H1 (cell line): ENCODE data around the gene PRKG2. TPM values are rescaled to one million over a fixed set of nuclear protein-coding genes. Genes with fewer than 3 reads are reported as not detected.

Experiments
- CTCF ChIA-PET: fragments of 300-600 bp; sonication (Branson Sonifier 250); formaldehyde crosslinking; loops from one replicate; lab custom pipeline; 2021; ENCODE audit not compliant: partially characterized antibody; lab: Charles Lee
- POLR2A ChIA-PET: fragments of 300-600 bp; sonication (Branson Sonifier 250); formaldehyde crosslinking; loops from one replicate; lab custom pipeline; 2021; ENCODE audit warnings: inconsistent platforms; ENCODE audit not compliant: partially characterized antibody; lab: Charles Lee
- DNase-seq, 2 experiments: peaks; one replicate each; pipeline versions ENCODE4 v3.0.0 to v3.0.0-alpha.2; 2010 to 2022; ENCODE audit warnings: low spot score in 2 of 2, low read depth in 1 of 2, mixed read lengths in 1 of 2
- FAIRE-seq: peaks from 2 replicates; lab custom pipeline; 2011; peaks lifted over from hg19 to GRCh38; lab: Jason Lieb, UNC
- H2AFZ ChIP-seq: 2 replicates; pipeline ENCODE4 v1.8.1; 2012; ENCODE audit warnings: low read length, inconsistent platforms
- H2AK5ac ChIP-seq: 2 replicates; pipeline ENCODE4 v1.6.1; 2013; ENCODE audit warnings: low read depth, low read length
- H2BK120ac ChIP-seq: replicated peaks from 2 replicates; pipeline ENCODE3; 2013; ENCODE audit warnings: low read depth, low read length, inconsistent platforms
- H2BK12ac ChIP-seq: 2 replicates; pipeline ENCODE4 v1.6.1; 2013; ENCODE audit warnings: low read depth, low read length
- H2BK15ac ChIP-seq: 2 replicates; pipeline ENCODE4 v1.6.1; 2013; ENCODE audit warnings: low read length
- H2BK20ac ChIP-seq: 2 replicates; pipeline ENCODE4 v1.6.1; 2013; ENCODE audit warnings: low read length
- H2BK5ac ChIP-seq: 2 replicates; pipeline ENCODE4 v1.6.1; 2013; ENCODE audit warnings: low read depth, low read length
- H3K14ac ChIP-seq: 2 replicates; pipeline ENCODE4 v1.6.1; 2013; ENCODE audit warnings: inconsistent platforms; ENCODE audit not compliant: insufficient read length
- H3K18ac ChIP-seq: 2 replicates; pipeline ENCODE4 v1.6.1; 2013; ENCODE audit warnings: low read length; ENCODE audit errors: extremely low read depth
- H3K23ac ChIP-seq: 2 replicates; pipeline ENCODE4 v1.6.1; 2013; ENCODE audit warnings: inconsistent platforms; ENCODE audit not compliant: insufficient read length
- H3K23me2 ChIP-seq: 2 replicates; pipeline ENCODE4 v1.6.1; 2013; ENCODE audit warnings: low read depth, low read length
- H3K27ac ChIP-seq: 2 replicates; pipeline ENCODE4 v1.6.1; 2011; ENCODE audit warnings: low read depth, low read length, inconsistent platforms
- H3K27me3 ChIP-seq, 4 experiments: replicated peaks in 1 of 4; 1 replicate in 1 of 4; 2 replicates in 3 of 4; pipeline versions ENCODE4 v1.6.1 to v1.8.1; 2011 to 2013; ENCODE audit warnings: low read length in 3 of 4, mild to moderate bottlenecking in 3 of 4, inconsistent platforms in 2 of 4, mixed read lengths in 2 of 4, moderate library complexity in 1 of 4; ENCODE audit not compliant: control insufficient read depth in 3 of 4, insufficient read depth in 3 of 4; ENCODE audit errors: extremely low read depth in 1 of 4
- H3K36me3 ChIP-seq, 4 experiments: 2 replicates each; pipeline versions ENCODE4 v1.6.1 to v1.8.1; 2011 to 2013; ENCODE audit warnings: mild to moderate bottlenecking in 4 of 4, low read length in 3 of 4, moderate library complexity in 2 of 4, control low read depth in 1 of 4, inconsistent platforms in 1 of 4; ENCODE audit not compliant: insufficient read depth in 4 of 4, control insufficient read depth in 2 of 4
- H3K4ac ChIP-seq: replicated peaks from 2 replicates; pipeline ENCODE3; 2013; ENCODE audit warnings: low read length, low read depth, mixed read lengths, inconsistent platforms; ENCODE audit not compliant: insufficient read length
- H3K4me1 ChIP-seq, 4 experiments: replicated peaks in 1 of 4; 1 replicate in 1 of 4; 2 replicates in 3 of 4; pipeline versions ENCODE4 v1.6.1 to v1.8.1; 2011 to 2013; ENCODE audit warnings: low read length in 3 of 4, inconsistent platforms in 2 of 4, mixed read lengths in 1 of 4; ENCODE audit not compliant: insufficient read depth in 4 of 4, control insufficient read depth in 3 of 4
- H3K4me2 ChIP-seq, 2 experiments: 2 replicates each; pipeline versions ENCODE4 v1.6.1 to v1.8.1; 2011 to 2013; ENCODE audit warnings: low read depth in 2 of 2, low read length in 2 of 2, control low read depth in 1 of 2, inconsistent platforms in 1 of 2, mild to moderate bottlenecking in 1 of 2; ENCODE audit not compliant: insufficient read depth in 1 of 2
- H3K4me3 ChIP-seq, 4 experiments: fragments of 200-600, 300-600 bp in 1 of 4; sonication (generic), shearing (Covaris generic), sonication (Bioruptor Twin) in 1 of 4; 2 replicates each; pipeline versions ENCODE4 v1.5.1 to v1.8.1; 2011 to 2016; ENCODE audit warnings: low read length in 4 of 4, low read depth in 3 of 4, control low read depth in 2 of 4, inconsistent platforms in 2 of 4, mild to moderate bottlenecking in 2 of 4, mixed read lengths in 1 of 4, moderate library complexity in 1 of 4; ENCODE audit not compliant: insufficient read depth in 2 of 4; ENCODE audit errors: extremely low read depth in 1 of 4
- H3K56ac ChIP-seq: replicated peaks from 2 replicates; pipeline ENCODE3; 2013; ENCODE audit warnings: low read depth, mild to moderate bottlenecking, mixed read lengths, low read length, inconsistent platforms; ENCODE audit not compliant: insufficient read length
- H3K79me1 ChIP-seq: 2 replicates; pipeline ENCODE4 v1.6.1; 2013; ENCODE audit warnings: low read depth, low read length, control low read depth
- H3K79me2 ChIP-seq, 2 experiments: 2 replicates each; pipeline versions ENCODE4 v1.6.1 to v1.8.1; 2012 to 2013; ENCODE audit warnings: low read length in 2 of 2, mild to moderate bottlenecking in 2 of 2, inconsistent platforms in 1 of 2; ENCODE audit not compliant: insufficient read depth in 2 of 2, control insufficient read depth in 1 of 2
- H3K9ac ChIP-seq, 4 experiments: replicated peaks in 1 of 4; 1 replicate in 1 of 4; 2 replicates in 3 of 4; pipeline versions ENCODE4 v1.6.1 to v1.8.1; 2011 to 2013; ENCODE audit warnings: low read depth in 3 of 4, low read length in 3 of 4, control low read depth in 2 of 4, mild to moderate bottlenecking in 2 of 4, moderate library complexity in 2 of 4, inconsistent platforms in 1 of 4; ENCODE audit errors: extremely low read depth in 1 of 4
- H3K9me3 ChIP-seq, 2 experiments: 2 replicates each; pipeline versions ENCODE4 v1.6.1 to v1.8.1; 2012 to 2013; ENCODE audit warnings: mild to moderate bottlenecking in 2 of 2, moderate library complexity in 2 of 2, control low read depth in 1 of 2, inconsistent platforms in 1 of 2, low read depth in 1 of 2, low read length in 1 of 2, mixed read lengths in 1 of 2; ENCODE audit not compliant: insufficient read depth in 2 of 2
- H4K20me1 ChIP-seq, 2 experiments: replicated peaks in 1 of 2; 2 replicates each; pipeline versions ENCODE3 to v1.8.1; 2011 to 2013; ENCODE audit warnings: inconsistent platforms in 2 of 2, low read length in 2 of 2, mild to moderate bottlenecking in 1 of 2; ENCODE audit not compliant: insufficient read depth in 2 of 2, control insufficient read depth in 1 of 2
- H4K5ac ChIP-seq: 2 replicates; pipeline ENCODE4 v1.6.1; 2013; ENCODE audit warnings: low read length, low read depth, mixed read lengths, inconsistent platforms; ENCODE audit not compliant: insufficient read length
- H4K8ac ChIP-seq: 2 replicates; pipeline ENCODE4 v1.8.0; 2013; ENCODE audit warnings: mild to moderate bottlenecking, moderate library complexity, low read length, inconsistent platforms; ENCODE audit not compliant: insufficient read depth; ENCODE audit errors: extremely low read depth
- H4K91ac ChIP-seq: replicated peaks from 2 replicates; pipeline ENCODE3; 2013; ENCODE audit warnings: low read length, mixed read lengths, inconsistent platforms; ENCODE audit not compliant: insufficient read length
- ASH2L ChIP-seq: fragments of 200-600, 300-600 bp; sonication (generic); IDR thresholded peaks from one replicate; pipeline ENCODE4 v1.7.1; 2017; ENCODE audit warnings: low read length
- ATF3 ChIP-seq: IDR thresholded peaks from 2 replicates; pipeline ENCODE4 v1.6.1; 2011; ENCODE audit warnings: low read depth, mild to moderate bottlenecking, low read length; ENCODE audit not compliant: insufficient read depth
- CBX5 ChIP-seq: fragments of 300-800, 300-1000 bp; sonication (generic); IDR thresholded peaks from 2 replicates; pipeline ENCODE4 v1.7.1; 2016; ENCODE audit warnings: antibody characterized with exemption, low read length, low read depth
- GABPA ChIP-seq: IDR thresholded peaks from 2 replicates; pipeline ENCODE4 v1.6.1; 2011; ENCODE audit warnings: mild to moderate bottlenecking, low read length, moderate library complexity, borderline replicate concordance; ENCODE audit not compliant: insufficient read depth
- RAD21 ChIP-seq, 2 experiments: IDR thresholded peaks in 1 of 2; conservative IDR thresholded peaks in 1 of 2; 2 replicates each; pipeline ENCODE4 v1.6.1; 2011; ENCODE audit warnings: low read depth in 2 of 2, low read length in 2 of 2, improper control_type of control experiment in 1 of 2, inconsistent platforms in 1 of 2, mild to moderate bottlenecking in 1 of 2, moderate library complexity in 1 of 2
- SUZ12 ChIP-seq: fragments of 200-600 bp; sonication (generic); IDR thresholded peaks from 2 replicates; pipeline ENCODE4 v1.6.1; 2012; ENCODE audit warnings: mild to moderate bottlenecking, inconsistent platforms, low read length, moderate library complexity, mixed read lengths
- TAF1 ChIP-seq: IDR thresholded peaks from 2 replicates; pipeline ENCODE4 v1.6.1; 2011; ENCODE audit warnings: mild to moderate bottlenecking, low read depth, low read length
- WGBS, 2 experiments: shearing (Covaris generic) in 1 of 2; methylation state at CpG; one replicate each; pipeline versions ENCODE4 v1.1.6 to v1.1.7; 2013 to 2015; ENCODE audit warnings: low lambda C conversion rate in 2 of 2, mixed read lengths in 2 of 2, inconsistent platforms in 1 of 2, low coverage in 1 of 2, missing lambda C conversion rate in 1 of 2; ENCODE audit not compliant: insufficient replicate concordance in 2 of 2, insufficient coverage in 1 of 2, insufficient read length in 1 of 2; ENCODE audit errors: extremely low coverage in 1 of 2, missing lambda C conversion rate in 1 of 2; 5-methylcytosine and 5-hydroxymethylcytosine counted together
- polyA plus RNA-seq, 7 experiments: library from polyadenylated mRNA; depleted of rRNA in 3 of 7; stranded (reverse) in 5 of 7; unstranded in 2 of 7; fragments of >200 nt in 5 of 7; fragments of 200-250 nt in 2 of 7; gene quantifications; 1 replicate in 5 of 7; 2 replicates in 1 of 7; 4 replicates in 1 of 7; pipeline versions ENCODE4 v1.2.1 to v1.2.3, GENCODE V29; 2011 to 2013; ENCODE audit warnings: missing spikeins in 2 of 7, mixed read lengths in 2 of 7
- total RNA-seq: library from RNA; stranded (reverse); fragmentation: NEBNext Ultra II Directional; extraction: Animal tissue kit (Norgen Biotek cat#: 25700); gene quantifications from 2 replicates; pipeline ENCODE4 v1.2.1, GENCODE V29; 2021

PRKG2 gene
- total and polyA plus RNA-seq, 2 of the 8 experiments (the other 6 are each of a cell fraction or from before 2014, with no cell fraction given): 0.45 to 1.2 TPM

- DNase-seq (no peak), FAIRE-seq (no peak)
- no peak overlapping the region for H2BK20ac ChIP-seq
- H3K27ac ChIP-seq: no peak overlapping the region
- no peak overlapping the region for H3K23ac ChIP-seq
- H3K9me3 ChIP-seq: peaks cover 0 to 3% of the 10 kb centered on the region in 2 experiments; a peak in 2 of 4 replicates
- H4K8ac ChIP-seq: no peak overlapping the region
- no peaks in the 10 kb centered on the region for H3K79me1 ChIP-seq
- no peak overlapping the region for H2BK5ac ChIP-seq
- no peak for TF ChIP-seq SUZ12
- no peak for TF ChIP-seq GABPA
- no peak for TF ChIP-seq ASH2L
- no peak for TF ChIP-seq CBX5
- no peak for TF ChIP-seq ATF3
- no peak for TF ChIP-seq RAD21 (IDR thresholded peaks at IDR 0.05 in 1 of 2, conservative IDR thresholded peaks at IDR 0.05 in 1 of 2; ENCODE audit: low read depth in 2 of 2, low read length in 2 of 2)
- no peak for TF ChIP-seq TAF1
- H4K5ac ChIP-seq: no peak overlapping the region
- no peak overlapping the region for H3K4me3 ChIP-seq
- H3K4ac ChIP-seq: no peak overlapping the region
- no peaks in the 10 kb centered on the region for H3K4me1 ChIP-seq
- no peak overlapping the region for H3K9ac ChIP-seq
- no peak overlapping the region for H2BK120ac ChIP-seq
- H2AK5ac ChIP-seq: no peak overlapping the region
- no peak overlapping the region for H2BK12ac ChIP-seq
- H2AFZ ChIP-seq: no peak overlapping the region
- H3K36me3 ChIP-seq: no peaks in the 10 kb centered on the region
- H4K91ac ChIP-seq: no peak overlapping the region
- H3K27me3 ChIP-seq: no peaks in the 10 kb centered on the region
- no peaks in the 10 kb centered on the region for H3K79me2 ChIP-seq
- no peak overlapping the region for H3K14ac ChIP-seq
- H4K20me1 ChIP-seq: no peaks in the 10 kb centered on the region
- ChIA-PET POLR2A (no interaction called here), CTCF (interaction anchor here (0.7 to 1.7 kb wide), 6 partner anchors 14 to 267 kb away, joined by 3 to 8 read pairs (median 4); no protein-coding TSS in a partner anchor)
- H3K18ac ChIP-seq: no peak overlapping the region
- no peaks in the 10 kb centered on the region for H3K23me2 ChIP-seq
- WGBS, 2 experiments: 92% methylated on average over 3 of the region's 3 CpGs; no CpG with 5 or more reads in 1 of the 2 experiments
- no peak overlapping the region for H3K4me2 ChIP-seq
- no peak overlapping the region for H2BK15ac ChIP-seq
- H3K56ac ChIP-seq: no peak overlapping the region
Measured at GRCh38 chr4:81084634-81085033, 130.4 kb downstream of the PRKG2 start.
